K562 (cell line): ENCODE measurements around the gene FERD3L. TPM values are rescaled to one million over a fixed set of nuclear protein-coding genes. Genes with fewer than 3 reads are reported as not detected.

Experiments
- ATAC-seq: fragments of 200-7000 bp; cut with Tn5 transposase; 3 replicates; pipeline ENCODE4 v1.9.1; 2020; ENCODE audit warnings: moderate library complexity
- BruUV-seq: library from RNA; stranded (reverse); fragments of 400-500 nt; replicated peaks from 2 replicates; lab custom pipeline; 2021; lab: Mats Ljungman, UMichigan
- CTCF ChIA-PET: fragments of 300-600 bp; formaldehyde crosslinking; extraction: SDS; loops from one replicate; lab custom pipeline; 2021; ENCODE audit warnings: low intra/inter-chr PET ratio; lab: Yijun Ruan, JAX
- POLR2A ChIA-PET: fragments of 300-600, 350-650 bp; sonication (Branson Sonifier 250); formaldehyde crosslinking; extraction: SDS; loops from one replicate; lab custom pipeline; 2021; ENCODE audit warnings: antibody characterized with exemption, inconsistent platforms; lab: Yijun Ruan, JAX
- DNase-seq, 4 experiments: peaks; one replicate each; pipeline versions ENCODE4 v3.0.0 to v3.0.0-alpha.2; 2011 to 2018; ENCODE audit warnings: low spot score in 3 of 4, mixed read lengths in 3 of 4; ENCODE audit errors: extremely low read depth in 1 of 4
- FAIRE-seq: peaks from 2 replicates; lab custom pipeline; 2011; peaks lifted over from hg19 to GRCh38; lab: Jason Lieb, UNC
- H2AFZ ChIP-seq: 2 replicates; pipeline ENCODE4 v1.6.0; 2011; ENCODE audit warnings: low read depth, low read length, control low read depth, inconsistent platforms
- H3K27ac ChIP-seq: fragments of 200-600 bp; 3 replicates; pipeline ENCODE4 v1.8.0; 2011; ENCODE audit warnings: low read depth, mild to moderate bottlenecking, control low read depth, inconsistent platforms, low read length, moderate library complexity, mixed read lengths; ENCODE audit errors: extremely low read depth
- H3K27me3 ChIP-seq, 2 experiments: fragments of 300-600 bp in 1 of 2; 2 replicates in 1 of 2; 3 replicates in 1 of 2; pipeline versions ENCODE4 v1.6.0 to v1.8.0; 2011; ENCODE audit warnings: inconsistent platforms in 2 of 2, low read length in 2 of 2, mild to moderate bottlenecking in 1 of 2, mixed read lengths in 1 of 2, moderate library complexity in 1 of 2; ENCODE audit not compliant: control insufficient read depth in 2 of 2, insufficient read depth in 2 of 2
- H3K36me3 ChIP-seq: fragments of 300-600 bp; 3 replicates; pipeline ENCODE4 v1.8.0; 2011; ENCODE audit warnings: mild to moderate bottlenecking, low read length, inconsistent platforms; ENCODE audit not compliant: control insufficient read depth, insufficient read depth
- H3K4me1 ChIP-seq, 2 experiments: fragments of 200-600 bp in 1 of 2; replicated peaks in 1 of 2; 2 replicates in 1 of 2; 3 replicates in 1 of 2; pipeline versions ENCODE4 v1.5.1 to v1.8.0; 2011; ENCODE audit warnings: inconsistent platforms in 2 of 2, low read length in 2 of 2, mild to moderate bottlenecking in 1 of 2, mixed read lengths in 1 of 2, moderate library complexity in 1 of 2; ENCODE audit not compliant: control insufficient read depth in 2 of 2, insufficient read depth in 2 of 2
- H3K4me2 ChIP-seq: 2 replicates; pipeline ENCODE4 v1.6.1; 2011; ENCODE audit warnings: low read length, control low read depth, inconsistent platforms, mixed read lengths; ENCODE audit not compliant: insufficient read depth
- H3K4me3 ChIP-seq: fragments of 200-600 bp; sonication (generic), shearing (Covaris generic); 2 replicates; pipeline ENCODE4 v1.5.1; 2016; ENCODE audit warnings: control low read depth, inconsistent platforms
- H3K79me2 ChIP-seq: fragments of 200-600 bp; 3 replicates; pipeline ENCODE4 v1.8.0; 2011; ENCODE audit warnings: low read length, inconsistent platforms; ENCODE audit not compliant: control insufficient read depth, insufficient read depth
- H3K9ac ChIP-seq, 2 experiments: 2 replicates each; pipeline versions ENCODE4 v1.6.0 to v1.6.1; 2011; ENCODE audit warnings: low read depth in 2 of 2, low read length in 2 of 2, control low read depth in 1 of 2, inconsistent platforms in 1 of 2, mild to moderate bottlenecking in 1 of 2, mixed read lengths in 1 of 2; ENCODE audit not compliant: insufficient read depth in 1 of 2
- H3K9me1 ChIP-seq: one replicate; pipeline ENCODE4 v1.6.0; 2011; ENCODE audit warnings: inconsistent platforms, mild to moderate bottlenecking, low read length, moderate library complexity; ENCODE audit not compliant: control insufficient read depth, insufficient read depth
- H3K9me3 ChIP-seq: replicated peaks from 2 replicates; pipeline ENCODE4 v1.5.1; 2011; ENCODE audit warnings: low read depth, low read length, inconsistent platforms; ENCODE audit not compliant: control insufficient read depth, insufficient read depth
- H4K20me1 ChIP-seq: replicated peaks from 2 replicates; pipeline ENCODE4 v1.6.1; 2011; ENCODE audit warnings: low read length, inconsistent platforms, mixed read lengths; ENCODE audit not compliant: control insufficient read depth, insufficient read depth
- ARNT ChIP-seq, 2 experiments: fragments of 450-650 bp; IDR thresholded peaks; 2 replicates each; pipeline ENCODE4 v1.6.1; 2016; ENCODE audit warnings: mild to moderate bottlenecking in 1 of 2
- CBX1 ChIP-seq: sonication (generic); IDR thresholded peaks from 2 replicates; pipeline ENCODE4 v1.6.1; 2016; ENCODE audit warnings: antibody characterized with exemption, low read depth, mild to moderate bottlenecking
- CUX1 ChIP-seq: fragments of 200-800 bp; sonication (Bioruptor generic); IDR thresholded peaks from 2 replicates; pipeline ENCODE4 v1.6.1; 2016; ENCODE audit warnings: missing genetic modification characterization, missing compliant biosample characterization
- EGR1 ChIP-seq: fragments of 450-650 bp; conservative IDR thresholded peaks from 2 replicates; pipeline ENCODE4 v1.6.1; 2017; ENCODE audit warnings: mild to moderate bottlenecking
- NBN ChIP-seq: fragments of 450-650 bp; IDR thresholded peaks from 2 replicates; pipeline ENCODE4 v1.6.1; 2016; ENCODE audit warnings: low read depth, mild to moderate bottlenecking
- NFIX ChIP-seq: fragments of 250-450 bp; sonication (Bioruptor Pico); IDR thresholded peaks from 2 replicates; pipeline ENCODE4 v1.4.0; 2020; ENCODE audit warnings: low read depth, mild to moderate bottlenecking, moderate library complexity
- ZNF134 ChIP-seq: fragments of 250-450 bp; sonication (Bioruptor Pico); conservative IDR thresholded peaks from 2 replicates; pipeline ENCODE4 v1.4.0; 2020
- WGBS: fragments of 100-300 bp; shearing (Covaris generic); methylation state at CpG from one replicate; pipeline ENCODE4 v1.1.6; 2016; ENCODE audit warnings: low coverage, mixed read lengths; ENCODE audit not compliant: insufficient coverage; ENCODE audit errors: missing lambda C conversion rate; 5-methylcytosine and 5-hydroxymethylcytosine counted together
- in situ Hi-C: fragments of 300-500 bp; cut with MboI; formaldehyde crosslinking; loops from 4 replicates; pipeline ENCODE4 v1.15.0; 2018; ENCODE audit warnings: inconsistent platforms, mixed read lengths
- intact Hi-C: fragments of 100-400 bp; cut with micrococcal nuclease; formaldehyde crosslinking; loops from 2 replicates; pipeline ENCODE4 v1.14.2; 2022
- polyA plus RNA-seq, 8 experiments: library from polyadenylated mRNA; depleted of rRNA in 4 of 8; stranded (reverse) in 5 of 8; unstranded in 3 of 8; fragments of >200 nt; fragmentation: Nextera tagmentation in 2 of 8; fragmentation: Illumina TruSeq in 1 of 8; extraction: Ambion mirVana in 2 of 8; extraction: Trizol in 1 of 8; gene quantifications; 2 replicates each; pipeline versions ENCODE4 v1.2.1 to v1.2.3, GENCODE V29; 2011 to 2014; ENCODE audit warnings: inconsistent platforms in 1 of 8, missing spikeins in 1 of 8
- total RNA-seq, 7 experiments: library from RNA; depleted of rRNA in 6 of 7; stranded (reverse); fragments of >200 nt in 6 of 7; fragmentation: Illumina TruSeq in 2 of 7; extraction: Trizol in 2 of 7; gene quantifications; 2 replicates each; pipeline versions ENCODE4 v1.2.1 to v1.2.3, GENCODE V29; 2011 to 2021; ENCODE audit warnings: low replicate concordance in 1 of 7

The FERD3L gene
- total and polyA plus RNA-seq, 9 of the 15 experiments (the other 6 are each of a cell fraction or from before 2014, with no cell fraction given) = not detected

GRCh38 chr7:19113002-19113350 is 32.2 kb downstream of the FERD3L start:
- peaks cover 0 to 11% of the 10 kb centered on the region in 2 experiments; a peak in 2 of 5 replicates for H3K4me1 ChIP-seq
- H3K27me3 ChIP-seq = peaks cover 3 to 18% of the 10 kb centered on the region in 2 experiments; a peak in 3 of 5 replicates
- ChIA-PET CTCF (no interaction called here), POLR2A (no interaction called here)
- DNase-seq (no peak), ATAC-seq (no peak), FAIRE-seq (no peak)
- no peak overlapping the region for H3K9ac ChIP-seq
- H4K20me1 ChIP-seq = no peaks in the 10 kb centered on the region
- 0% methylated on average over 4 of the region's 4 CpGs for WGBS
- in situ Hi-C loops (no loop called here), intact Hi-C loops (no loop called here)
- BruUV-seq = no TSS peak
- no peaks in the 10 kb centered on the region for H3K36me3 ChIP-seq
- no peak overlapping the region for H3K4me3 ChIP-seq
- no peak overlapping the region for H2AFZ ChIP-seq
- no peaks in the 10 kb centered on the region for H3K9me1 ChIP-seq
- no peak overlapping the region for H3K4me2 ChIP-seq
- H3K27ac ChIP-seq = no peak overlapping the region
- TF ChIP-seq EGR1 = no peak
- TF ChIP-seq ARNT (IDR thresholded peaks at IDR 0.05) = no peak
- TF ChIP-seq ZNF134 = no peak
- no peaks in the 10 kb centered on the region for H3K9me3 ChIP-seq
- no peaks in the 10 kb centered on the region for H3K79me2 ChIP-seq

DNA sequence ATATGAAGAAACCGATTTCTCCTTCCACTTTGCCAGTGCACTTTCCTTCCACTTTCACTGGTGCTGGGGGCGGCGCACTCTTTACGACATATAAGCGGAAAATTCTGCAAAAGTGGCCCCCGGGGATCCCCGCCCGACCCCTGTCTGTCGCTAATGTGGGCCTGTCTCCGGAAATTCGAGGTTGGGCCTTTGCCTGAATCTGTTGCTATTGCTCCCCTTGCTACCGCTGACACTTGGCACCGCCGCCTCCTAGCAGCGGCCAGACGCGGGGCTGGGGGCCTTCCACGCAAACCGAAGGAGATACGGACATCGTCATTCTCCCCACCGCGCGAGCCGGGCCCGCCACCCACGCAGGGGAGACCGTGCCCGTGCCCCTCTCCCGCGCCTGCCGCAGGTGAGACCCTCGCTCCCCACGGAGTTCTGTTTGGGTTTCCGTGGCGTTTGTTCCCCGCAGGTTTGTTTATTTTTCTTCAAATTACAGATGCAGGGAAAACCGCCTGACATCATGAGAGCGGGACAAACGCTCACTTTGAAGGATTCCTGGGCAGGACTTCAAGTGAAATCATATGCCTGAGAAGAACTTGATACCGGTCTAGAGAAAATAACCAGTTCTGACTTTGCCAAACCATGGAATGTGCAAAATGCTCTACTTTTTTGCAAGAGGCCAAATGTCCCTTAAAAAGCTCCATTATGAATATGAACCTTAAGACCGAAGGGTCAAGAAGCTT is 32.8 kb downstream of the FERD3L start:
- Histone ChIP-seq H3K27ac (no peak overlapping the region), H3K9me3 (no peaks in the 10 kb centered on the region), H2AFZ (no peak overlapping the region), H3K27me3 (peaks cover 3 to 23% of the 10 kb centered on the region in 2 experiments; a peak in 3 of 5 replicates), H3K36me3 (no peaks in the 10 kb centered on the region), H3K9ac (no peak overlapping the region), H3K4me3 (no peak overlapping the region), H3K4me2 (no peak overlapping the region), H3K4me1 (peaks cover 0 to 11% of the 10 kb centered on the region in 2 experiments; a peak in 2 of 5 replicates), H3K79me2 (no peaks in the 10 kb centered on the region), H3K9me1 (no peaks in the 10 kb centered on the region), H4K20me1 (no peaks in the 10 kb centered on the region)
- BruUV-seq = no TSS peak
- in situ Hi-C loops (no loop called here), intact Hi-C loops (no loop called here)
- CTCF ChIA-PET = no interaction called here
- WGBS = 2% methylated on average over 38 of the region's 42 CpGs
- ATAC-seq (no peak), FAIRE-seq (no peak), DNase-seq (no peak)
- POLR2A ChIA-PET = no interaction called here
- TF ChIP-seq NBN = no peak
- TF ChIP-seq NFIX (CRISPR knock-in tag) = no peak
- TF ChIP-seq CUX1 = no peak
- no peak for TF ChIP-seq CBX1
